HFFc6 (cell line): ENCODE results near the gene MARS1. TPM values are rescaled to one million over a fixed set of nuclear protein-coding genes. Genes with fewer than 3 reads are reported as not detected.

Source experiments
- DNase-seq: peaks from one replicate; pipeline ENCODE4 v3.0.0-alpha.2; 2018
- H3K27ac Mint-ChIP-seq: 2 replicates; pipeline ENCODE4 v1.8.0; 2020; ENCODE audit warnings: mild to moderate bottlenecking, mixed read lengths
- H3K27me3 Mint-ChIP-seq: 2 replicates; pipeline ENCODE4 v1.8.0; 2021; ENCODE audit warnings: mild to moderate bottlenecking, moderate library complexity, mixed read lengths; ENCODE audit not compliant: insufficient read depth
- H3K36me3 Mint-ChIP-seq: 2 replicates; pipeline ENCODE4 v1.8.0; 2021; ENCODE audit warnings: low read depth, mixed read lengths
- H3K4me1 Mint-ChIP-seq: 2 replicates; pipeline ENCODE4 v1.8.0; 2020; ENCODE audit warnings: low read depth, mixed read lengths
- H3K4me3 Mint-ChIP-seq: 2 replicates; pipeline ENCODE4 v1.8.0; 2020; ENCODE audit warnings: mild to moderate bottlenecking, moderate library complexity, mixed read lengths
- H3K9me3 Mint-ChIP-seq: 2 replicates; pipeline ENCODE4 v1.8.0; 2020; ENCODE audit warnings: mild to moderate bottlenecking, mixed read lengths
- CTCF ChIP-seq: fragments of 200-600 bp; sonication (generic); IDR thresholded peaks from 2 replicates; pipeline ENCODE4 v1.5.0; 2021; ENCODE audit warnings: antibody characterized with exemption, mild to moderate bottlenecking
- total RNA-seq, 6 experiments: library from RNA; stranded (reverse); fragmentation: NEBNext Ultra II Directional; extraction: Animal tissue kit (Norgen Biotek cat#: 25700); gene quantifications; 2 replicates in 1 of 6; 3 replicates in 5 of 6; pipeline ENCODE4 v1.2.3, GENCODE V29; 2021

The MARS1 gene
- total RNA-seq, 6 experiments from 2014 or later: 179 to 207 (median 193) TPM

- H3K36me3 Mint-ChIP-seq: peaks cover 45% of the 10 kb centered on the region
- H3K4me3 Mint-ChIP-seq: no peak overlapping the region
- TF ChIP-seq CTCF: no peak
- peaks cover 38% of the 10 kb centered on the region for H3K4me1 Mint-ChIP-seq
- no peaks in the 10 kb centered on the region; the same call in 1 of the 2 replicates for H3K27me3 Mint-ChIP-seq
- no peak for DNase-seq
- H3K9me3 Mint-ChIP-seq: no peaks in the 10 kb centered on the region
- no peak overlapping the region for H3K27ac Mint-ChIP-seq
Measured at GRCh38 chr12:57541717-57542116, 53.8 kb downstream of the MARS1 start.

GRCh38 chr12:57543581-57543980 lies 55.7 kb downstream of the MARS1 start:
- peaks cover 41% of the 10 kb centered on the region for H3K36me3 Mint-ChIP-seq
- TF ChIP-seq CTCF: no peak
- no peak overlapping the region for H3K27ac Mint-ChIP-seq
- H3K9me3 Mint-ChIP-seq: no peaks in the 10 kb centered on the region
- DNase-seq: no peak
- H3K4me3 Mint-ChIP-seq: no peak overlapping the region
- no peaks in the 10 kb centered on the region; the same call in 1 of the 2 replicates for H3K27me3 Mint-ChIP-seq
- peaks cover 47% of the 10 kb centered on the region for H3K4me1 Mint-ChIP-seq

GRCh38 chr12:57545809-57546437 lies 58.1 kb downstream of the MARS1 start:
- Mint-ChIP-seq H3K4me3 (peak overlapping the region; percentile 93), H3K9me3 (no peaks in the 10 kb centered on the region), H3K36me3 (peaks cover 25% of the 10 kb centered on the region), H3K27me3 (peaks cover 4% of the 10 kb centered on the region; the same call in 1 of the 2 replicates), H3K27ac (peak overlapping the region; percentile 89), H3K4me1 (peaks cover 54% of the 10 kb centered on the region)
- TF ChIP-seq CTCF: no peak
- DNase-seq: no peak

- Mint-ChIP-seq H3K9me3 (no peaks in the 10 kb centered on the region), H3K4me1 (peaks cover 56% of the 10 kb centered on the region), H3K4me3 (peak within 1 kb of the TSS; percentile 93), H3K36me3 (peaks cover 21% of the 10 kb centered on the region), H3K27ac (peak within 1 kb of the TSS; percentile 89), H3K27me3 (peaks cover 6% of the 10 kb centered on the region; the same call in 1 of the 2 replicates)
- peak; percentile 35 for TF ChIP-seq CTCF
- DNase-seq: peak; percentile 97
Measured at GRCh38 chr12:57546438-57547287, 58.8 kb downstream of the MARS1 start, which contains the start of gene DCTN2. Gene DCTN2 (minus strand): TSS chr12:57547192. CDS start chr12:57547063, 129 bp downstream.

GRCh38 chr12:57547288-57548012 lies 59.6 kb downstream of the MARS1 start:
- Mint-ChIP-seq H3K36me3 (peaks cover 21% of the 10 kb centered on the region), H3K27ac (no peak overlapping the region), H3K27me3 (peaks cover 6% of the 10 kb centered on the region; the same call in 1 of the 2 replicates), H3K4me1 (peaks cover 62% of the 10 kb centered on the region), H3K4me3 (peak overlapping the region; percentile 93), H3K9me3 (no peaks in the 10 kb centered on the region)
- DNase-seq: no peak
- no peak for TF ChIP-seq CTCF
